ENCODE data around the gene SDK1.

- TF ChIP-seq CTCF (IDR thresholded peaks at IDR 0.05): no peak
- no peak for TF ChIP-seq POLR2A (IDR thresholded peaks at IDR 0.05)
These were observed 73.2 kb downstream of the SDK1 start for GRCh38 chr7:3374239-3374638.
